Activated T-cell treated with anti-CD3 and anti-CD28 coated beads for 4 hours (primary cell): ENCODE measurements around the gene GCNT4.

ENCODE experiments used
- DNase-seq: peaks from one replicate; pipeline ENCODE4 v3.0.0-alpha.2; 2020

Gene GCNT4

GRCh38 chr5:75012748-75013147 lies 39.6 kb downstream of the GCNT4 start:
- DNase-seq = no peak

- no peak for DNase-seq
Measured at GRCh38 chr5:75010838-75011237, 41.5 kb downstream of the GCNT4 start.

GRCh38 chr5:75009556-75010345 lies 42.6 kb downstream of the GCNT4 start:
- DNase-seq = no peak

GRCh38 chr5:75006865-75007822 lies 45.2 kb downstream of the GCNT4 start:
- no peak for DNase-seq

- DNase-seq = no peak
Measured at GRCh38 chr5:75005561-75005960, 46.8 kb downstream of the GCNT4 start.
